ENCODE results near the gene STX2.

Gene STX2

DNA sequence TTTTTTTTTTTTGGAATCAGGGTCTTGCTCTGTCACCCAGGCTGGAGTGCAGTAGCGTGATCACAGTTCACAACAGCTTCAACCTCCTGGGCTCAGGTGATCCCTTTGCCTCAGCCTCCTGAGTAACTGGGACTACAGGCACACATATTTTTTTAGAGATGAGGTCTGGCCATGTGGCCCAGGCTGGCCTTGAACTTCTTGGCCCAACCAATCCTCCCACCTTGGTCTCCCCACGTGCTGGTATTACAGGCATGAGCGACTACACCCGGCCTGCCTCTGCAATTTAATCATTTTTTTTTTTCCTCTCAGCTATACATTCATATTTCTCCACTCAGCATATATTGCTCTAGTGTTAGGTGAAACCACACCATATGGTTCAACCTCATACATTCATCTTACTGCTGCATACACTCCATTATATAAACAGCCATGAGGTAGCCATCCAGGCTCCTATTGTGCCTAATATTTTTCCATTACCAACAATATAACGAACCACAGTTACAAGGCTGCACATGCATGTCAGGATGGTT is 7.1 kb downstream of the STX2 start:
- no peak for DNase-seq (ENCODE audit: low spot score)

DNA sequence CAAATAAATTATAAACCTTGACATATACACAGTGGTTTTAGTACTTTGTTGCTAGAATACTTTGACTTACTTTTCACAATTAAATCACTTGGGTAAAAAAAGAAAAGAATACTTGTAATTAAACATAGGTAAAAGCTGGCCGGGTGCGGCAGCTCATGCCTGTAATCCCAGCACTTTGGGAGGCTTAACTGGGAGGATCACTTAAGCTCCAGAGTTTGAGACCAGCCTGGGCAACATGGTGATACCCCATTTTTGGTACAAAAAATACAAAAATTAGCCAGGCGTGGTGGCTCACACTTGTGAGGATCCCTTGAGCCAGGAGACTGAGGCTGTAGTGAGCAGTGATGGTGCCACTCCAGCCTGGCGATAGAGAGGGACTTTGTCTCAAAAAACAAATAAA is 7.8 kb downstream of the STX2 start:
- DNase-seq (ENCODE audit: low spot score) = no peak

DNA sequence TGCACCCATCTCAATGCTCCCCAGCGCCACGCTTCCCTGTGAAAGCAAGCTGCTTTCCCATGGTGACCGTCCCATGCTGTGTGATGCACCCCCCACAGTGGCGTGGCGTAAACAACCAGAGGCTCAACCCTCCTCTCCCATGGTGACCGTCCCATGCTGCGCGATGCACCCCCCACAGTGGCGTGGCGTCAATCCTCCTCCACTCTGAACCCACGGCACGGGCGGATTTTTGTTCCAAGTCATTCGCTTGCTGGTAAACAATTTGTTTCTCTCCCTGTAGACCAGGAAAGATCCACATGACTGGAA is 8.9 kb downstream of the STX2 start:
- DNase-seq (ENCODE audit: low spot score) = no peak

DNA sequence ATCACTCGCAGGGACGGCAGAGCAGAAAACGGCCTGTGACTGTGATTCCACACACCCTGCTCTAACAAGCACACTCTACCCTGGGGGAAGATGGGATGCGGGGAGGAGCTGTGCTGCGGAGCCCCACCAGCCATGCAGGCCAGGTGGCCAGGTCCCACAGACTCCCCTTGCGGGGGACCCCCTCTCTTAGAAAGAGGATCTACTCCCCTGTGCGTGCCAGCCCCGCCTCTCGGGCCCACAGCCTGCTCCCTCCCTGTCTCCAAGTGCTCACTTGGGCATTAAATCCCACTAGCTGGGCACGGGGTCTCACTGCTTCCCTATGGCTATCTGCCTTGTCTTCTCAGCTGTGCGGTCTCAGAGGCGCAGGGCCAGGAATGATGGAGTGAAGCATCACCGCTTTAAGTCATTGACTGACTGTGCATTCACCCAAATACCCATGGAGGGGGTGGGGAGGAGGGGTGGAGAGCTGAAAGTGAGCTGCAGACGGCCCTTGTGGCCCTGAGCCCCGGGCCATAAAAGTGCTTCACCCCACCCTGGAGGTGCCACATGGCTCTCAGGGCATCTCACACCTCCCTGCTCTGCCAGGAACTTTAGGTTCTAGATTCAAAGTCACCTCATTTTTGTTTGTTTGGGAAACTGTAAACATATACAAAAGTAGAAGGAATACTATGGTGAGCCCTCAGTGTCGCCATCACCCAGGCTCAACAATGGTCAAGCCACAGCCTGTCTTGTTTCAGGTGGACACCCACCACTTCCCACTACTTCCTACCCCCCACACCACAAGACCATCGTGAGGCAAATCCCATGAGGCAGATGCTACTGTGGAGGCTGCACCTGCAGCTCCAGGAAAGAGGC is 9.4 kb downstream of the STX2 start:
- DNase-seq (ENCODE audit: low spot score) = no peak

DNA sequence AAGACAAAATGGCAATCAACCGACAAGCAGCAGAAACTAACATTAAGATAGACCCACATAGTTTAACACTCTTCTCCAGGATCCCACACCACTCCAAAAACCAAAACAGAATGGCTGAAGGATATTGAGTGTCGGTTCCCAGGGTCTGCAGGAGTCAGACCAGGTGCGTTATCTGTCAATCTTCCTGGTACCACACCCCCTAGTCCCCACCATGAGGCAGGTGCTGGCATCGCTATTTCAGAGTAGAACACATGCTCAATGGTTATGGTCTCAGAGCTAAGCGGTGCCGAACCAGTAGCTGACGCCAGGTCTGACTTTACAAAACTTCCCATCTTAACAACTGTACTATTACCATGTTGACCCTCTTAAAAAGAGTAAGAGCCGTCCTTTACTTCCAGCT is 10.2 kb downstream of the STX2 start:
- DNase-seq (ENCODE audit: low spot score) = no peak

DNA sequence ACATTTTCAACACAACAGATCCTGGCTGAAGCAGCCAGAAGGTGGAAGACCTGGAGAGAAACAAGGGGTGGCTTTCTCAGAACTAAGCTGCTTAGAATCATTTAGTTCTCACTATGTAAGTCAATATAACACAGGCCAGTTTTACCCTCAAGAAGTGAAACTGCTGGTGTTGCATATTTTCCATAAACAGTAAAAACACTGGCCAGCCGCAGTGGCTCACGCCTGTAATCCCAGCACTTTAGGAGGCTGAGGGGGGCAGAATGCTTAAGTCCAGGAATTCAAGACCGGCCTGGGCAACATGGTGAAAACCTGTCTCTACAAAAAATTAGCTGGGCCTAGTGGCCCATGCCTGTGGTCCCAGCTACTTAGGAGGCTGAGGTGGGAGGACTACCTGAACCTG is 11.6 kb downstream of the STX2 start:
- no peak for DNase-seq (ENCODE audit: low spot score)

DNA sequence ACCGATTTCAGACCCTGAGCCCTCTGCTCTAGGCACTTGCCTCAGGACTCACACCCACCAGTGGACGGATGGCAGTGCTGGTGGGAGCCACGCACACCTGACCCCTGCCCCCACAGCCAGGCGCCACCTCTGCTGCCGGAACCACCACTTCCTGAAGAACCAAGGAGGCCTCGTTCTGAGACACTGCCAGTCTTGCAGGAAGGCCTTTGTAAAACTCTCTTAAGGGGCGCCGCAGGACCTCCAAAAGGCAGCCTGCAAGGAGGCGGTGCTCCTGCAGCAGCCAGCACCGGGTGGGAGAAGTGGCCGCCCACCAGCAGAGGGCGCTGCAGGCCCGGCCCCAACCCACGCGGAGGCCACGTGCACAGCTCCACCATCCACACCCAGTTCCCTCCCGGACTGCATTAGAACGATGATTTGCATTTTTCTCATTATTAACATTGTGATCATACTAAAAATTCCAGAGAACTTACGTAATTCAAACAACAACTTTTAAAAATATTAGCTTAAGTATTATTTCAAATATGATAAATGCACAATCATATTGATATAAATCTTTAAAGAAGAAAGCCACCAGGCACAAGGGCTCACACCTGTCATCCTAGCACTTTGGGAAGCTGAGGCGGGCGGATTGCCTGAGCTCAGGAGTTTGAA is 12.8 kb downstream of the STX2 start:
- peak; percentile 87 for DNase-seq (ENCODE audit: low spot score)

DNA sequence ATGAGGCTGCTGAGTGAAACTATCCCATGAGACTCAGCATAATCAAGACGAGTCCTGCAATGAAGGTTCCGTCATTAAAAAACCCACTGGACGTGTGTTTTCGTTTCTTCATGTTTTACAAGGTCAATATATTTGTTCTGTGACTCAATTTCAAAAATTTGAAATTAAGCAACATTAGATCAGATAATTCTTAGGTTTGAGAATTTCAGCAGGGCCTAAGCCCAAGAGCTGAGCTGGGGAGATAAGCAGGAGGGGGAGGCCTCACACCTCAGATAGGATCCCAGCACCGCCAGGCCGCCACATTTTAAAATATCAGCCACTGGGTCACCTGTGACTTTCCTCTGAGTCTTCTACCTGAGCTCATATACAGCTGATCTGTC is 13.3 kb downstream of the STX2 start:
- DNase-seq (ENCODE audit: low spot score) = no peak

DNA sequence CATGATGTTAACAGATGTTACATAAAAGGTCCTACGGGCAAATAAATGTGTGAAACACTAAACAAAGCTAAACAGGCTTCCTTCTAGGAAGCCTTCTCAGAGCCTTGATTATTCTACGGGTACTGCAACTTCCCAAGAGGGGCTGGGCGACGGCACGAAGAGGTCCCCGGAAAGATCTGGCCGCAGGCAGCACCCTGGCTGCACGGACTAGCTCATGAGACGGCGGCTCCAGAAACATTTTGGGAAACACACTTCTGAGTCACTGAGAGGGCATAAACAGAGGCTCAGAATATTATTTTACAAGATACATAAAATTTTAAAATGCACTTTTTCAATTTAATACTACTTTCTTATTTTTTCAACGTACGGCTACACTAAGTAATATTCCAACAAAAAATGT is 19.4 kb downstream of the STX2 start:
- no peak for DNase-seq (ENCODE audit: low spot score)

DNA sequence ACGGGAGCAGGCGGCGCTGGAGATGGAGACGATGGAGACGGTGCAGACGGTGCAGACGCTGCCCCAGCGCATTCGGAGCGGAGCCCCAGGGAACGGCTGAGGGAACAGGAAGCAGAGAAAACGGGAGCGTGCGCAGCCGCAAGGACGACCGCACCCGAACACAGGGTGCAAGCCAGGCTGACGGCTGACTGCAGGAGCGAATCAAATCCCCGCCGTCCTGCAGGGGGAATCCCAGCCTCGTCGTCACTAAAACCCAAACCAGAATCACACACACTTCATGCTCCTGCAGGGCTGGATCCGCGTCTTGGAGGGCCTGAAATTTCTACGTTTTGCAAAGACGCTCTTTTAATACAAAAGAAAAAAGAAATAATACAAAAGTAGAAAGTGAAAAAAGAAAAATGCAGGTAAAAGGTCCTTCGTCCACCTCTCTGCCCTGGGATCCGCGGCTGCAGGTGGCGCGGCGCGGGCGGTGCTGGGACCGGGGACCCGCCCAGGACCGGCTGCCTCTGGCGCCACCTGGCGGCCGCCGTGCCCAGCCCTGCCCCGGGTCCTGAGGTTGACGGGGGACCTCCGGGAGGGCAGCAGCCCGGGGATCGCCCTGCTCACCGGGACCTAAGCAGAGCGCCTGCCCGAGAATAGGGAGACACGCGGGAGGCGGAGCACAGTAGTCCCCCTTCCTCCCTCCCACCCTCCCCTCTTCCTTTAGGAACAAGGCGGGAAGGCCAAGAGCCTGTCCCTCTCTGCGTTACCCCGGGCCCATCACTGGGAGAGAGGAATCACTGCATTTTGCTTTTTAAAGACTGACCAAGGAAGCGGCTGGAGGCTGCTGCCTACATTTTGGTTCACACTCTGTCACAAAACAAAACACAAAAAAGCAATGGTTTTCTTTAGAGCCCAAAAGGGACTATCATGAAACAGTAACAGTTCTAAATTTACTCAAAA is 20.1 kb downstream of the STX2 start:
- DNase-seq (ENCODE audit: low spot score) = peak; percentile 90

DNA sequence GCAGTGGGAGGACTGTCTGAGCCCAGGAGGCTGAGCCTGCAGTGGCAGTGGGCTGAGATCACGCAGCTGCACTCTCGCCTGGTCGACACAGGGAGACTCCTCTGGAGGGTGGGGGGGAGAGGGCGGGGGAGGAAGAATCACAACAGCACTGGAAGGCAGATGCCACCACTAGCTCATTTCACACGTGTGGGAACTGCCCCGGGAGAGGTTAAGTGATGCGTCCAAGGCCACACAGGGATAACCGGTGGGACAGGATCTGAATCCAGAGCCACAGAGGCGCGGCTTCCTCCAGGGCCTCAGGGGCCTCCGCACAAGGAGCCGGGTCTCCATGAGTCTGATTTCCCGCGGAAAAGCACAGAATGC is 20.8 kb downstream of the STX2 start:
- no peak for DNase-seq (ENCODE audit: low spot score)

DNA sequence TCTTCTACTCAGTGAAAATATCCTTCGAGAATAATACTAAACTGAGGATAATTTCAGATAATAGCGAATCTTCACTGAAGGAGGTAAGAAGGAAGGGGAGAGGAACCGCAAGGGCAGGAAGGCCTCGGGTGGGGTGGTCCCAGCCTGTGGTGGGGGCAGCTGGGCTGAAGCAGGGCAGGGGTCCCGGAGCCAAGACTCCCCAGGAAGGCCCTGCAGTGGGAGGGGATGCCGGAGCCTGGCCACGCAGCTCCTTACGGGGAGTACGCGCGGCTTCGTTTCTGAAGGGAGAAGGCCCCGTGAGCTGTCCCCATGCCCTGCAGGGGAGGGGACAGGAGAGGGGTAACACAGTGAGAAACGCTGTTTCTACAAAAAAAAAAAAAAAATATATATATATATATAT is 21.2 kb downstream of the STX2 start:
- DNase-seq (ENCODE audit: low spot score) = no peak

DNA sequence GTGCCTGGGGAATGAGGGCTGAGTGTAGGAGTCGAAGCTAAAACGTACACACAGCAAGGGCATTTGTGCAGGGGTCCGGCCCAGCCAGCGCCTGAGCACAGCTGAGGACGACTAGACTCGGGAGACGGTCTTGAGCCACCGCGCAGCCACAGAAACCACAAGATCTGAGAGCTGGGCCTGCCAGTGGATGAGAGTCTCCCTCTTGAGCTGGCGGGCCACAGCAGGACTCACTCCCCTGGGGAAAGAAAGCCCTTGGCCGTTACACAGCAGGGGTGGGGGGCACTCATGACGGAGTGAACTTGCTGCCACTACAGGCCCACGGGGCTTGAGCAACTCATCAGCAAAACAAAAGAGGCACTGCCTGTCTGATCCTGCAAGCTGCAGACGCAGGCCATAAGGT is 23.0 kb downstream of the STX2 start:
- no peak for DNase-seq (ENCODE audit: low spot score)

DNA sequence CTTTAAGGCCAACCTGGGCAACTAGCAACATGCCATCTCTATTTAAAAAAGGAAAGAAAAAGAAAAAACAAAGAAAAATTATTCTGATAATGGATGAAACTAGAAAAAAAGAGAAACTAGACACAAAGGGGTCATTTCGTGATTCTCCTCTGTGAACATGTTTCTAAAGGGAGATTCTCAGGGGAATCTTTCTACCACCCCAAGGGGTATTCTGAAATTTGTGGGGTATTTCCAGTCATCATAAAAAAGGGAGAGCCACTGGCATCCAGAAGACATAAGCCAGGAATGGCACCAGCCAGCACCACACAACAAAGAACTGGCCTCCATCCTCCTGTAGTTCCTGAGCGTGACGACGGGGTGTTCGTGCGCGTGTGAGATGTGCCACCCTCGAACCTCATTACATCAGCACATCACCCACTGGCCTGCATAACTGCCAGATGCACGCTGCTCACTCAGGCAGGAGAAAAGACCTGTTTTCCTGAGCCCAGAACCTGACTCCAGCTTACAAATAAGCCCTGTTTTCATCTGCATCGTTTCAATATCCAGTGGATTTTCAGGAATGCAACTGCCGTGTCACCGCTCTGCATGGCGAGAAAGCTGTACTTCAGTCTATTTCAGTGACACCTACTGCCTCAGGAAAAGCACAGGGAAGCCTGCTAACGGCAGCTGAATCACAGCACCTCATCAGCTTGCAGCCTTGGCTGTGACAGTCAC is 23.9 kb downstream of the STX2 start:
- no peak for DNase-seq (ENCODE audit: low spot score)

DNA sequence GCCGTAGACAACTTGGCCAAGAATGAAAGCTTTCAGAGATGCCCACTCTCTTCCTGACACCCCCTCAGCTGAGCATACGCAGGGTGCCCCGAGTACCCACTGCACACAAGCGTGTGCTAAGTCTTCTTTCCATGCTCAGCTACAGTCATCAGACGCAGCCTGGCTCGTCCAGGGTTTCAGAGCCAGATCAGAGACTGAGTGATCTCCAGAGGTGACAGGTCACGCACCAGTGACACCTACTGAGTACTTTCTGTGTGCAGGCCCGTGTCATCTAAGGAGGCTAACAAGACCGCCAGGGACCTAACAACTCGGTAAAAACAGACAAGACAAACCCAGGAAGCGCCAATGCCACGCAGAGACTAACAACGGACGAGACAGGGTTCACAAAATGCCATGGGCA is 25.1 kb downstream of the STX2 start:
- no peak for DNase-seq (ENCODE audit: low spot score)

DNA sequence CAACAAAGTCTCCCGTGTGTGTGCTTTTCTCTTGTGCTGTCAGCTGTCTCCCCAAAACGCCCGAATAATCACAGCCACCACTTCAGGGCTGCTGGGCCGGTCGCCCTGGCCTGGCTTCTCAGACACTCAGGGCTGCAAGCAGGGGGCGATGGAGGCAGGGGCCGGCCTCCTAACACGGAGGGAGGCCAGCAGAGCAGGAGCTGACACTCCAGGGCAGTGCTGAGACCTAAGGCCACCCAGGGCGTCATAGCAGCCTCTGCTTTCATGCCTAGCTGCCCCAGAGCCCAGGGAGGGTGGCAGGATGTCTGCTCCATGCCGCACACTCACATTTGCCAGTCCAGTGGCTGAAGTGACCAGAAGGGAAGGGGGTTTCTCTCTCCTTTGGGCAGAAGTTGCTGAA is 25.6 kb downstream of the STX2 start:
- DNase-seq (ENCODE audit: low spot score) = no peak

DNA sequence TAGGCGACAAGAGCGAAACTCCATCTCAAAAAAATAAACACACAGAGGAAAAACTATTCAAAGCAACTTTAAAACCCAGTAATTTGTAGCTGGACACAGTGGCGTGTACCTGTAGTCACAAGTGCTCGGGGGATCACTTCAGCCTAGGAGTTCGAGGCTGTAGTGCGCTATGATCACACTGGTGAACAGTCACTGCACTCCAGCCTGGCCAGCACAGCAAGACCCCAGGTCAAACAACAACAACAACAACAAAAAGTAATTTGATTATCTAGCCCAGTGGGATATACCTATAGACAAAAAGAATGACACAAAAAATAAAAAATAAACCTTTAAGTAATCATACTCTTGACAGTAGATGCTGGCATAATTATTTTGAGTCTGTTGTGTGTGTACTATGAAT is 29.3 kb downstream of the STX2 start:
- DNase-seq (ENCODE audit: low spot score) = no peak

DNA sequence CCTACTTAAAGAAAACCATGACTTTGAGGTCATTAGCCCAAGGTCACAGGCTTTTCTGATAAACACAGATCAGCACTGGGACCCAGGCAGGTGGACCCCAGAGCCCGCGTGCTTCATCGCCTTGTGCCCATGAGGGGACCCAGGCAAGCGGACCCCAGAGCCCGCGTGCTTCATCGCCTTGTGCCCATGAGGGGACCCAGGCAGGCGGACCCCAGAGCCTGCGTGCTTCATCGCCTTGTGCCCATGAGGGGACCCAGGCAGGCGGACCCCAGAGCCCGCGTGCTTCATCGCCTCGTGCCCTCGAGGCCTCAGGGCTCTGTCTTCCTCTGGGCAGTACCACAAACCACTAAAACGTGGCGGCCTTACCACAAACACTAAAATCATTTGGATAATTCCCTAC is 31.7 kb downstream of the STX2 start:
- no peak for DNase-seq (ENCODE audit: low spot score)

DNA sequence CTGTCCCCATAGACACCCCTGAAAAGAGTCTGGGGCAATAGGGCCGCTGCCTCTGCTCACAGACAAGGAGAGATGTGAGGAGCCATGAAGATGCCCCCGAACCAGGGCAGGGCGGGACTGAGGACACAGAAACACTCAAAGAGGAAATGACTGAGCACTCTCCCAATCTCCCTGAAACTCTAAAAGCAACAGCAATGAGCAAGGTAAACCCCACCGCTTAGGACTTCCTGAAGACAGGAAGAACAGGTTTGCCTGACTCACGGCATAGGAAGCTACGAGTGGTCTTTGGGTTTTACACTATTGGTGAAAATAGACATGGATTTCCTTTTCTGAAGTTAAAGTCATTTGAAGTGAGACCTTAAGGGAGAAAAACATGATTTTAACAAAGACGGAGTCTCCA is 32.5 kb downstream of the STX2 start:
- DNase-seq (ENCODE audit: low spot score) = no peak

DNA sequence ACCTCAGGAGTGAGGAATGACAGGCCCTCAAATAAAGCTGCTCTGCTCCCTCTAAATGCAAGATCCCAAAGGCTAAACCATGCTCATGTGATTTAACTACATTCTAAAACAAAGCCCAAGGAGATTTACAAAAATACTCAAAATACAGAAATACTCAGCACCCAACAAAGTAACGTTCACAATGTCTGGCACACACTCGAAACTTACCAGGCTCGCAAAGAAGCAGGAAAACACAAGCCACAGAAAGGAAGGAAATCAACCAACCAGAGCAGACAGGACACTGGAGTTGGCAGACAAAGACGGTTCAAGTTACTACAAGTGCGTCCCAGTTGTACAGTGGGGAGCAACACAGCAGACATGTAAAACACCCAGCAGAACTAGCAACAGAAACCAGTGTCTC is 33.4 kb downstream of the STX2 start:
- DNase-seq (ENCODE audit: low spot score) = no peak

DNA sequence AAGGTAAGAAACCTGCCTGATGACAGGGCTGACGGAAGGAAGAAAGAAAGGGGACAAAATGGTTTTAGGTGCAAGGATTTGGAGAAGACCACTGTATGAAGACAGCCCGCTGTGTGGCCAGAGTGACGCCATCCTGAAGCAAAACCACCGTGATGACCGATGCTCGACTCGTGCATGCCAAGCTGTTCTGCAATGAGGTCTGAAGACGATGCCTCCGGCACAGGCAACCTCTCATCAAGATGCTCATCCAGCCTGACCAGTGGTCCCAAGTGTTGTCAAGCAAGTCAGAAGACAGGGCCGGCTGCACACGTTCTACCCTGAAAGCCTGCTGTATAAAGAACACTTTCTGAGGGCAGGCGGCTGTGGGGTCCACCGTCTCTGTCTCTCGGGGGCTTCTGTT is 34.8 kb downstream of the STX2 start:
- DNase-seq (ENCODE audit: low spot score) = no peak

DNA sequence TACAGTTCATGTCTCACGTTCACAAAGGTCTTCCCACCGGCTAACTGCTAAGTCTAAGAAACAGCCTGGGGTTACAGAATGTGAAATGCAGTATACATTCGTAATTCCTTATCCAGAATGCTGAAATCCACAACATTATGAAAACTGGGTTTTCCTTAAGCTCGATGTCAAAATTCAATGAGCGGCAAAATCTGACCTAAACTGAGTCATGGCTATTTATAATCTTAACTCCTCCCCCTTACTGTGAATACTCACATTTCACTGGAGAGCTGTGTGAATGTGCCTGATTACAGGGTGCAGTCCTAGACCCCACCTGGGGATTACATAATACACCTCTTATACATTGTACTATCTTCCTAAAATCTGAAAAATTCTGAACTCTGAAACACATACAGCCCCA is 35.3 kb downstream of the STX2 start:
- DNase-seq (ENCODE audit: low spot score) = no peak

Data from AG20443 (cell line).